ENCODE data around the gene CHAF1A.

- TF ChIP-seq CTCF (IDR thresholded peaks at IDR 0.05; ENCODE audit: control extremely low read depth in 1 of 3, insufficient read depth in 1 of 3, low read depth in 1 of 3, low read length in 3 of 3) (no peak), MAFK (IDR thresholded peaks at IDR 0.05; ENCODE audit: low read depth, low read length) (no peak), JUN (IDR thresholded peaks at IDR 0.05; ENCODE audit: low read depth, low read length) (no peak), YY1 (IDR thresholded peaks at IDR 0.05; ENCODE audit: low read depth, low read length) (no peak), POU5F1 (IDR thresholded peaks at IDR 0.05; ENCODE audit: low read depth, low read length) (no peak), POLR2AphosphoS5 (IDR thresholded peaks at IDR 0.05; ENCODE audit: low read depth, low read length) (no peak), JUND (IDR thresholded peaks at IDR 0.05; ENCODE audit: low read length) (no peak), NRF1 (IDR thresholded peaks at IDR 0.05; ENCODE audit: low read depth, low read length) (no peak)
Measured at GRCh38 chr19:4371247-4372164, 30.9 kb upstream of the CHAF1A start.
